Esophagus squamous epithelium (tissue), 4 donors: ENCODE results near the gene RARB.

ENCODE experiments used
- CTCF ChIP-seq, 6 experiments: fragments of 450-650 bp in 4 of 6; fragments of 200-600 bp in 2 of 6; sonication (generic) in 2 of 6; IDR thresholded peaks; one replicate each; pipeline ENCODE4 v1.5.1; 2016 to 2019; ENCODE audit warnings: antibody characterized with exemption in 6 of 6, mild to moderate bottlenecking in 4 of 6, moderate library complexity in 4 of 6
- POLR2A ChIP-seq, 4 donors: fragments of 450-650 bp; IDR thresholded peaks; one replicate each; pipeline ENCODE4 v1.6.1; 2017; ENCODE audit warnings: antibody characterized with exemption in 4 of 4, mild to moderate bottlenecking in 4 of 4, moderate library complexity in 3 of 4

GRCh38 chr3:25610167-25610566 lies 182.1 kb downstream of the RARB start:
- TF ChIP-seq CTCF (IDR thresholded peaks at IDR 0.05) (no peak), POLR2A (IDR thresholded peaks at IDR 0.05) (no peak)
